Activated T-cell treated with anti-CD3 and anti-CD28 coated beads, Interleukin-2, amount 50 U/mL, for 4 hours (primary cell): Measurements from ENCODE around the gene LIPM. TPM values are rescaled to one million over a fixed set of nuclear protein-coding genes. Genes with fewer than 3 reads are reported as not detected.
A peak's percentile ranks its signal among the peaks of the same experiment; 100 is the strongest.

Experiments used
- ATAC-seq, 2 donors: fragments of 200-7000 bp; cut with Tn5 transposase; one replicate each; pipeline ENCODE4 v1.10.0; 2021
- DNase-seq: peaks from one replicate; pipeline ENCODE4 v3.0.0-alpha.2; 2020
- H3K27me3 Mint-ChIP-seq: one replicate; pipeline ENCODE4 v1.8.0; 2021; ENCODE audit warnings: low read depth, mixed read lengths
- H3K36me3 Mint-ChIP-seq: one replicate; pipeline ENCODE4 v1.8.0; 2022; ENCODE audit warnings: mixed read lengths; ENCODE audit not compliant: insufficient read depth
- H3K4me1 Mint-ChIP-seq: one replicate; pipeline ENCODE4 v1.8.0; 2021; ENCODE audit warnings: low read depth, mixed read lengths
- H3K4me3 Mint-ChIP-seq: one replicate; pipeline ENCODE4 v1.8.0; 2021; ENCODE audit warnings: mild to moderate bottlenecking, moderate library complexity, mixed read lengths
- H3K9me3 Mint-ChIP-seq: one replicate; pipeline ENCODE4 v1.8.0; 2021; ENCODE audit warnings: mixed read lengths
- total RNA-seq, 3 donors: library from RNA; stranded (reverse); gene quantifications; one replicate each; pipeline ENCODE4 v1.2.1, GENCODE V29; 2021

LIPM gene
- total RNA-seq, 3 donors from 2014 or later = not detected

DNA sequence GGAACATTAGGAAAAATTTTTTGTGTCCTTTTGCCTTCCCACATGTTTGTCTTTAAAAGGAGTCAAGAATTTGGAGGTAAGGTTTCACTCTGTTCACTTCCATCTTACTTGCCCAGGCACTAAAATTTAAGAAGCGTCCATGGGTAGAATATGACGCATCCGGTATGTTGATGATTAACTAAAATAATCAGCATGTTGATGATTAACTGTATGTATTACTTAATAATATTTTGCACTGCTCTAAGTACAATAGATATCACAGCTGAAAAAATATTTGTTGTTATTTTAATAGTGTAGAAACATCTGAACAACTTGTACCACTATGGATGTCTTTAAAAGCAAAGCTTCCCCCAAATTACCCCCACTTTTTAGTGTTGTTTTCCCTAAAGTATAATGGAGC lies 37.6 kb downstream of the LIPM start:
- Mint-ChIP-seq H3K4me1 (no peaks in the 10 kb centered on the region), H3K36me3 (no peaks in the 10 kb centered on the region), H3K27me3 (peaks cover 4% of the 10 kb centered on the region), H3K4me3 (no peak overlapping the region), H3K9me3 (no peaks in the 10 kb centered on the region)
- DNase-seq (no peak), ATAC-seq (no peak)

DNA sequence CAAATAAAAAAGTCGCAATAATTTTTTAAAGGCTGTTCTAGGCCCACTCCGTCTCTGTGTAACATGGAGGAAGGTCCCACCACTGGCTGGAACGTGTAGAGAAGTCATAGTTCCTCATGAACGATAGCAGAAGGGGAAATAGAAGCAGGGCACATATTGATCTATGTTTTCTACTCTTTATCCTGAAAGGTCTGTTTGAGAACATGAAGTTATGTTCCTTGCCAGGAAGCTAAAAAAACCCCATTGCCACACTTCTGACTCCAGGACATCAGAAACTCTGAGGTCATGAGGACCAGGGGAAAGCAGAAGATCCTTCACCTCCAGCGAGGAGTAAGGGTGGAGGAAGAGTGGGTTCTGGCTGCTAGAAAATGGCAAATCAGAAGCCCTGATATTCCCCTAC lies 38.4 kb downstream of the LIPM start:
- H3K4me3 Mint-ChIP-seq = no peak overlapping the region
- H3K27me3 Mint-ChIP-seq = peaks cover 7% of the 10 kb centered on the region
- DNase-seq = no peak
- no peaks in the 10 kb centered on the region for H3K4me1 Mint-ChIP-seq
- H3K9me3 Mint-ChIP-seq = no peaks in the 10 kb centered on the region
- no peaks in the 10 kb centered on the region for H3K36me3 Mint-ChIP-seq
- no peak for ATAC-seq

DNA sequence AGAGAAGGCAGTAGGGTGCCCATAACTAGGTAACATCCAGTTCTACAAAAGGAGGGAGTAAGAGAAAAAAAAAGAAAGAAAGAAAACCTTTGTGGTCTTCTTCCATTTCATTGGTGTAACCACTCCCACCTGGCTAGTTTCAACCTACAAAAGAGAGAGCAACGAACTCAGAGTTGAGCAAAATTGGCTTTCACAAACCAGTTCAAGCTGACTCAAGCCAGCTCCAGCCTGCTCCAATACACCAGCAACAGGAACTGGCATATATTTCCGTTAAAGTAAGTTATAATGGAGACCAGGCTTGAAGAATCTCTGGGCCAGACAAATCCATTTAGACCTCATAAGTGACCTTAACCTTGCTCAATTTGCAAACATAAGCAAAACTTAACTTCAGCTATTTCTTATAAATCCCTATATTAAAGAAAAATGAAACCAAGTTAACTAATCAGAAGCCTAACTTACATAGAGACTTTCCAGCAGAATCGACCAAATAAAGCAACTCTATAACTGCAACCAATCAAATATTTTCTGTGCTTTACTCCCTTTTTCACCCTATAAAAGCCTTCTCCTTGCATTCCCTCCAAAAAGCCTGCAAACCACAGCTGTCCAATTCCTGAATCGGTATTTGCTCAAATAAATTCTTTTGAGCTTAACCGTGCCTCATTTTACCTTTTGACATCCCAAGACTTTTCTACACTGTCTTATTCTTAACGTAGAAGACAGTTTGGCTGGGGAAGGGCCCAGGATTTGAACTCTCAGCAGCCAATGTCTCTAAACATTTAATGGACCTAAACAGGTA lies 39.0 kb downstream of the LIPM start:
- no peaks in the 10 kb centered on the region for H3K4me1 Mint-ChIP-seq
- no peaks in the 10 kb centered on the region for H3K36me3 Mint-ChIP-seq
- ATAC-seq (no peak), DNase-seq (no peak)
- H3K9me3 Mint-ChIP-seq = no peaks in the 10 kb centered on the region
- no peak overlapping the region for H3K4me3 Mint-ChIP-seq
- H3K27me3 Mint-ChIP-seq = peaks cover 8% of the 10 kb centered on the region

DNA sequence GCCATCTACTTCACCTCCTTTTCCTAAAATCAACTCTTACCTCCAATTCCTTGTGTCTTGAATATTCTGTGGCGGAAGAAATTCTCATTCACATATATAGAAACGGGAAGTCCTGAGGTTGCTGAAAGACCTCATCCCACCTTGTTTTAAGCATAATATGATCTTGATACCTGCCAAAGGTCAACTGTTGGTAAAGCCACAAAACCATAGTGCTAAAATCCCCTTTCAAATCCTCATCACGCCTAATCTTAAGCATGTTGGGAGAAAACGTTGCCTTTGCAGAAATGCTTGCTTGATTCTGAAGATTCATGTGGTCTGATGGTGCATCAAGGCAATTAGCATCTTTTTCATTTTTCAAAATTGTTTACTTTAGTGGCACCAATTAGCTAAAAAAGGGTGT lies 40.6 kb downstream of the LIPM start:
- ATAC-seq = no peak
- Mint-ChIP-seq H3K4me3 (no peak overlapping the region), H3K27me3 (peaks cover 8% of the 10 kb centered on the region), H3K4me1 (peaks cover under 1% of the 10 kb centered on the region), H3K9me3 (no peaks in the 10 kb centered on the region), H3K36me3 (no peaks in the 10 kb centered on the region)
- no peak for DNase-seq

DNA sequence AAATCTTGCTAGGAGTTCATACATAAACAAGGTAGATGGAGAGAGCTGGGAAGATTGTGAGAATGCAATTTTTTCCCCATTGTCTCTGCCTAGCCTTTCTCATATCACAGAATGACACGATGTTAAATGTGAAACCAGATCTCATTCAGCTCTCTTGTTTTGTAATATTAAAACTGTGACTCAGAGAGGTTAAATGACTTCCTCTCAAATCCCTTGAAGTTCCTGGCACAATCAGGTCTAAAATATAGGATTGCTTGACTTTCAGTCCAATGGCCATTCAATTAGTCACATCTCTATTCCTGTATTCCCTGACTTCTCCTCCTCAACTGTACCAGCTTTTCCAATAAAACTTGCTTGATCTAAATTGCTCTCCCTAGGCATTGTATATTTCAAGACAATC lies 46.0 kb downstream of the LIPM start:
- no peaks in the 10 kb centered on the region for H3K36me3 Mint-ChIP-seq
- ATAC-seq (peak; percentile 83 to 88), DNase-seq (no peak)
- peaks cover 12% of the 10 kb centered on the region for H3K4me1 Mint-ChIP-seq
- no peaks in the 10 kb centered on the region for H3K9me3 Mint-ChIP-seq
- H3K4me3 Mint-ChIP-seq = no peak overlapping the region
- H3K27me3 Mint-ChIP-seq = peaks cover 8% of the 10 kb centered on the region

DNA sequence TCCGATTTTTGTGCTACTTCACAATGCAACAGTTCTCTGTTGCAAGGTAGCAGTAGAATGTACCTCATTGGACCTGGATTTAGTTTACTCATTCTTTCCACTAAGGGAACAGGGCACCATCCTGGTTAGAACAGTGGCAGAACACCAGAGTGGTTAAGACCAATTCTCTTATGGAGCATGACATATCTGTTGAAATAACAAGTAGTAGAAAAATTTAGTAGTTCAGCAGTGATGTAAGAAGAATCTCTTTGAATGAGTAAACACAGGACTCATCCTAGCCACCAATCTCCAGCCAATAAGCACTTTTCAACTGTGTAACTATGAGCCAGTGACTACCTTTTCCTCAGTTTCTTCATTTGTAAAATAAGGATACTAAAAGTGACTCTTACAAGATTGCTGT lies 46.7 kb downstream of the LIPM start:
- H3K9me3 Mint-ChIP-seq = no peaks in the 10 kb centered on the region
- peaks cover 4% of the 10 kb centered on the region for H3K27me3 Mint-ChIP-seq
- no peak for DNase-seq
- no peak overlapping the region for H3K4me3 Mint-ChIP-seq
- peak; percentile 54 to 65 for ATAC-seq
- no peaks in the 10 kb centered on the region for H3K36me3 Mint-ChIP-seq
- H3K4me1 Mint-ChIP-seq = peaks cover 12% of the 10 kb centered on the region

DNA sequence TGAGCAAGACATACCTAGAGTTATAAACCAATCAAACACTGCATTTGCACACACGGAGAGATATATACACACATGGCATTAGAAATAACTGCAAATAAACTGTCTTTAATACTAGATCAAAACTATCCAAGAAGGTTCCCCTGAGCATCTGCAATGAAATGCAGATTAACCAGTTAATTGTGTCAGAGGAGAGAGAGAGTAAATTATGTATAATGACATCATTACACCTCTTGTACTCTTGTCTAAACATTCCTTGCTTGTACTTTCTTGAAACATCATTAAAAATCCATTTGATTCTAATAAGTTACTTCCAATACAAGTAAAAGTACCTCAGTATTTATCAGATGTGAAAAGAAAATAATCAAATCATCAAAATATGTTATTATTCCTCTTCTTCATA lies 48.2 kb downstream of the LIPM start:
- Mint-ChIP-seq H3K36me3 (no peaks in the 10 kb centered on the region), H3K27me3 (peaks cover 3% of the 10 kb centered on the region), H3K9me3 (no peaks in the 10 kb centered on the region), H3K4me1 (peaks cover 12% of the 10 kb centered on the region), H3K4me3 (no peak overlapping the region)
- ATAC-seq = no peak
- DNase-seq = no peak

DNA sequence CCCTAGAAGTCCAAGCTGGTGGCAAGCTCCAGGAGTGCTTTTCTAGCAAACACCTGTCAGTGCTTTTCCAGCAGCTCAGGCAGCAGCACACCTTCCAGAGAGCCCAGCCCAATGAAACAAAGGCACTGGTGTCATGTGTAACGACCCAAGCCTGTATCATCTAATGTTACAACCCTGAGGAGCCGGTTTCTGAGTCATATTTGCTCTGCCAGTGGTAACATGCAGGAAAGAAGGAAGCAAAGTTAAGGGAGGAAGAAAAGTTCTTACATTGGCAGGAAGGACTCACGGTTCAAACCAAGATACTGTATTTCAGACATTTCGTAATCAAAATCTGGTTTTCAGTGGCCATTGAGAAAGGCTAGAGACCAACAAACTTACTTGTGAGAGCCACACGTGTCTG lies 49.2 kb downstream of the LIPM start, which contains the start of gene ANKRD22:
Gene ANKRD22 (minus strand): TSS at position 139 of the 400 bp plus-strand sequence. CDS start 237 bp downstream, outside the sequence.
- DNase-seq = no peak
- Mint-ChIP-seq H3K36me3 (no peaks in the 10 kb centered on the region), H3K9me3 (no peaks in the 10 kb centered on the region), H3K4me3 (no peak within 1 kb of the TSS), H3K4me1 (peaks cover 12% of the 10 kb centered on the region), H3K27me3 (no peaks in the 10 kb centered on the region)
- no peak for ATAC-seq

DNA sequence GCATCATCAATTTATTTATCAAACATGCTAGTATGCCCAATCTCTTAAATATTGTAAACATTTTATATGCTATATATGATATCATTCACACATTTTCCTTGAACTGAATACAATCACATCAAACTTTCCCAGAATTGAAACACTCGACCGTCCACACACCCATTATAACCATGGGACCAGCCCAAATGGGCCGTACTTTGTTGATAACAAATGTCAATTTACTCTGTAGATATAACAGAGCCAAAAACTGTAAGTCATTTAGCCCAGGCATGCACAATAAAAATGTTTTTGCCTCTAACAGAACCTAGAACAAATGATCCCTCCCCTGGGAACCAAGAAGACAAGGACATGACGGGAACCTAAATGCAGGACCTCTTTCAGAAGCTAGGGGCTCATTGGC lies 49.8 kb downstream of the LIPM start:
- no peak for ATAC-seq
- Mint-ChIP-seq H3K4me1 (peaks cover 12% of the 10 kb centered on the region), H3K4me3 (no peak overlapping the region), H3K36me3 (no peaks in the 10 kb centered on the region), H3K9me3 (no peaks in the 10 kb centered on the region), H3K27me3 (no peaks in the 10 kb centered on the region)
- DNase-seq = no peak

DNA sequence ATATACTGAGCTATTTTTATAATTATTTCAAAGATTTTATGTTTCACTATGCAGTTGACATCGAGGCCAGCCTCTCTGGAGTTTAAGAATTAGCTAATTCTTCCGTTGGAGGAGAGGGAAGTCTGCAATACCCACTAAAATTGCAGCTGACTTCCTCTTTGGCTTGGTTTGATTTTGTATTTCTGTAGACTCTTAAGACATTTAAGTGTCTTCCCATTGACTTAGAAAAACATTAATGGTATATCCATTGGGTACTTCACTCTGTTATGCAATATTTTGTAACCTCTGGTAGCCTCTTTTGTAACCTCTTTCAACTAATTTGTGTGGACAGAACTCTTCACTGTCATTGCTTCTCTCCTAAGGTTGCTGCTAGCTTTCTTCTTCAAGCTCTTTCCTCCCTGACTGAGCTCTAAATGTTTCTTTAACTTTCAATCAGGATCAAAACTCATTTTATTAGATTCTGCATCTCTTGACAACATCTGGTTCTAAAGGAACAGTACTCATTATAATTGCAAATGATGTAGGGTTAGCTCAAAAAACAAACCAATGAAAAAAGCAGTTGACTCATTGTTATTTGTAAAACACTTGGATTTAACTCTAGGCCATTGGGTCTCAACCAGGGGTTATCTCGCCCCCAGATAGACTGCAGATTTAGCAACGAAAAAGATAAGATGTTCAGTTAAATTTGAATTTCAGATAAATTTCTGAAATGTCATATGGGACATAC lies 50.8 kb downstream of the LIPM start:
- DNase-seq (no peak), ATAC-seq (no peak)
- Mint-ChIP-seq H3K36me3 (no peaks in the 10 kb centered on the region), H3K4me3 (no peak overlapping the region), H3K9me3 (no peaks in the 10 kb centered on the region), H3K27me3 (no peaks in the 10 kb centered on the region), H3K4me1 (peaks cover 10% of the 10 kb centered on the region)

DNA sequence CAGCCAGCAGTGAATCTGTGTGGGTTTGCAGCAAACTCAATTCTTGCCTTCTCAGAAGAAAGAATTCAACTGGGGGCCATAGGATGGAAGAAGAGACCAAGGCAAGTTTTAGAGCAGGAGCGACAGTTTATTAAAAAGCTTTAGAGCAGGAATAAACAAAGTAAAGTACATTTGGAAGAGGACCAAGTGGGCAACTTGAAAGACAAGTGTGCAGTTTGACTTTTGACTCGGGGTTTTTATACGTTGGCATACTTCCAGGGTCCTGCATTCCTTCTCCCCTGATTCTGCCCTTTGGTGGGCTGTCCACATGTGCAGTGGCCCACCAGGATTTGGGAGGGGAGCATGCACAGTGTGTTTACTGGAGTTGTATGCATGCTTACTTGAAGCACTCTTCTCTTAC lies 52.2 kb downstream of the LIPM start:
- Mint-ChIP-seq H3K27me3 (no peaks in the 10 kb centered on the region), H3K36me3 (no peaks in the 10 kb centered on the region), H3K4me1 (peaks cover 4% of the 10 kb centered on the region), H3K4me3 (no peak overlapping the region), H3K9me3 (no peaks in the 10 kb centered on the region)
- DNase-seq = no peak
- ATAC-seq = no peak

DNA sequence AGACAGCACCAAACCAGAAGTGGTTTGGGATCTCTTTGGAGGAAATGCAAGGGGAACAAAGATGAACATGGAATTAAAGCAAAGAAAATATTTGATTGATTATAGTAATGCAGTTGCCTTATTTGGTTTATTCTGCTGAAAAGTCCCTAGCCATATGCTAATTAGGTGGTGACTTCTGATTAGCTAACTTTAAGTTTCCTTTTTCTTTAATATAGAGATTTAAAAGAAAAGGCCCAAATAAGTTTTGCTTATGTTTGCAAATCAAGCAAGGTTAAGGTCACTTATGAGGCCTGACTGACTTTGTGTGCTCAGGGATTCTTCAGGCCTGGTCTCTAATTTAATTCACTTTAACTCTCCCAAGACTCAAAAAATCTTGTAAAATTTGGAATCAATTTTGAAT lies 55.3 kb downstream of the LIPM start:
- Mint-ChIP-seq H3K36me3 (no peaks in the 10 kb centered on the region), H3K4me1 (peaks cover 4% of the 10 kb centered on the region), H3K9me3 (no peaks in the 10 kb centered on the region), H3K4me3 (no peak overlapping the region), H3K27me3 (no peaks in the 10 kb centered on the region)
- no peak for DNase-seq
- no peak for ATAC-seq

DNA sequence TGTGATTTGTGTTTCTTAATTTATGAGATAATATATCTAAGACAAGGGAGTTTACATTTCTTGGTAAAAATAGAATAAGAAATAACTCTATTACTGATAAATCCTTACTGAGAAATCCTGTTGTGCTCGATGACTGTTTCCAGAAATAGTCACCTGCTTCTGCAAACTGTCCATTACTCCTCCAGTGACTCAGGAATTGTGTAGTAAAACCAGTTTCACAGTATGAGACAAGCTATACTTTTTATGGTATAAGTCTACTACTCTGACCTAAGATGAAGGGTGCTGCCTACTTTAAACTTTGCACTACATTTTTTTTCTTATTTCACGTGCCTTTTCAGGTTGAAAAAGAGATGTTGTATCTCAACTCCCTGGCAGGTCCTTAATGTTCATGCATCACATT lies 56.0 kb downstream of the LIPM start:
- Mint-ChIP-seq H3K9me3 (no peaks in the 10 kb centered on the region), H3K4me3 (no peak overlapping the region), H3K36me3 (no peaks in the 10 kb centered on the region), H3K27me3 (no peaks in the 10 kb centered on the region), H3K4me1 (peaks cover 2% of the 10 kb centered on the region)
- DNase-seq (no peak), ATAC-seq (peak; percentile 71 to 80)

DNA sequence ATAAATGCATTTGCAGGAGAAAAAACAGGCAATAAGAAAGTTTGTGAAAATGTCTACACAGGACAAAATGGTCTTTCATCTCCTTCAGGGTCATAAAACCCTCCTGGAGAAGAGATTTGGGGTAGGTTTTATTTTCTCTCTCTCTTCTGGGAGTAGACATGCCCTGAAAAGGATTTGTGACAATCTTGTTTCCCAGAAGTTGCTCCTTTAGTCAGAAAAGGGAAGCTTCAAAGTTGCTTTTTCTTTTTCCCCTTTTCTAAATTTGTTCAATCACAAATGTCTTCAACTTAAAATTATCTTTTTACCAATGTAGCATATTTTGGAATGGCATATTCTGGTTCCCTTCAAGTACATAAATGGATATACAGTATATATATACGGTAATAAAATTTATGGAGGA lies 58.5 kb downstream of the LIPM start:
- no peaks in the 10 kb centered on the region for H3K9me3 Mint-ChIP-seq
- H3K27me3 Mint-ChIP-seq = no peaks in the 10 kb centered on the region
- ATAC-seq (no peak), DNase-seq (no peak)
- no peak overlapping the region for H3K4me3 Mint-ChIP-seq
- H3K36me3 Mint-ChIP-seq = no peaks in the 10 kb centered on the region
- H3K4me1 Mint-ChIP-seq = peaks cover 2% of the 10 kb centered on the region

DNA sequence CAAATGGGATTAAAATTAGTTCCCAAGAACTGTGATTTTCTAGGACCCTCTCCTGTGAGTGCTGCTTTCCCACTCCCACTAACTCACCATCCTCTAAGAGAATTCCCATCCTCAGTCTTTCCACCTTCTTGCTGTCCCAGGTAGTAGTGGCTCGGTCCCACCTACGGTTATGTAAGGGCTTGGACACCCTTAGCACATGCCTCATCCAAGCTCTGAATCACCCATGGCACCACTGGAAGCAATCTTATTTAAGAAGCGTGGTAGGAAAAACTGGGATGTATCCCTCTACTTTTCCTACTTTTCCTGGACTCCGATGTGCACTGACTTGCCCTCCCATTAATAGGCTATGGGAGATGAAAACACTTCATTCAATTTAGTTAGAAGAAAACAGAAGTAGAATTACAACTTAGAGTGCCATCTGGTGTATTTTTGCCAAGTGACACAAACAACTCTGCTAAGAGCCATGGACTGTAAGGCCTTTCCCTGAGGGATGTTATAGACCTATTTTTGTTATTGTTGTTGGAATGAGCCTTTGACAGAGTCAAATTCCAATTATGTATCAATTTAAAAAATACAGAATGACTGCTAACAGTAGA lies 62.8 kb downstream of the LIPM start:
- ATAC-seq = no peak
- Mint-ChIP-seq H3K4me1 (no peaks in the 10 kb centered on the region), H3K27me3 (no peaks in the 10 kb centered on the region), H3K4me3 (no peak overlapping the region), H3K9me3 (no peaks in the 10 kb centered on the region), H3K36me3 (no peaks in the 10 kb centered on the region)
- no peak for DNase-seq
